ENCODE measurements around the gene SH3BP5.
A peak's percentile ranks its signal among the peaks of the same experiment; 100 is the strongest.

Gene SH3BP5

DNA sequence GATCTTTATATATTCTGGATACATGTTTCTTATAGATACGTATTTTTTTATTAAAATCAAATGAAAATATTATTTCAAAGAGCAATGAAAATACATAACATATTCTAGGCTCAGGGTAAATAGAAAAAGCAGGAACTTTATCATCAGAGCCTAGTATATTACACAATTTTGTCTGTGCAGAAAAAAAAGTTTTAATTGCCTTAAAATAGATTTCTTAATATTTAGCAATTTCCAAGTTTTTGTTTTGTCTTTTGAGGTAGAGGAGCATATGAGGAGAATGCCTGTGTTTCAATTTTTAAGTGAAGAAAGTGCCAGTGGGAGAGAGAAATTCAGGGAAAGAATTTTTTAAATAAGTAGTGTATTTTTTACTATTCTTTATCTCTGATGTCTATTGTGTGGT is 115.9 kb downstream of the SH3BP5 start:
- H3K4me1 Mint-ChIP-seq (ENCODE audit: low read depth), result peaks cover 27% of the 10 kb centered on the region
- H3K27me3 Mint-ChIP-seq, result no peaks in the 10 kb centered on the region
- H3K36me3 Mint-ChIP-seq, result peaks cover 23% of the 10 kb centered on the region
- H3K9me3 Mint-ChIP-seq (ENCODE audit: low read depth), result no peaks in the 10 kb centered on the region
- no peak overlapping the region for H3K4me3 Mint-ChIP-seq
- no peak overlapping the region for H3K27ac Mint-ChIP-seq

DNA sequence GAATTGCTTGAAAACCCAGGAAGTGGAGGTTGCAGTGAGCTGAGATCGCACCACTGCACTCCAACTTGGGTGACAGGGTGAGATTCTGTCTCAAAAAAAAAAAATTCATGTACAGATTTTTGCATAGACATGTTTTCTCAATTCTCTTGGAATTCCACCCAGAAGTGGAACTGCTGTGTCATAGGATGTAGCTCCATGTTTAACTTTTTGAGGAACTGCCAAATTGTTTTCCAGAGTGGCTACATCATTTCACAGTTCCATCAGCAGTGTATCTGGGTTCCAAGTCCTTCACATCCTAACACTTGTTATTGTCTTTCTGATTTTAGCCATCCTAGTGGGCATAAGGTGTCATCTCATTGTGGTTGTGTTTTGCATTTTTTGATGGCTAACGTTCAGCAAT is 116.4 kb downstream of the SH3BP5 start:
- peaks cover 23% of the 10 kb centered on the region for H3K36me3 Mint-ChIP-seq
- H3K9me3 Mint-ChIP-seq (ENCODE audit: low read depth), result no peaks in the 10 kb centered on the region
- no peak overlapping the region for H3K27ac Mint-ChIP-seq
- peaks cover 30% of the 10 kb centered on the region for H3K4me1 Mint-ChIP-seq (ENCODE audit: low read depth)
- no peak overlapping the region for H3K4me3 Mint-ChIP-seq
- H3K27me3 Mint-ChIP-seq, result no peaks in the 10 kb centered on the region

DNA sequence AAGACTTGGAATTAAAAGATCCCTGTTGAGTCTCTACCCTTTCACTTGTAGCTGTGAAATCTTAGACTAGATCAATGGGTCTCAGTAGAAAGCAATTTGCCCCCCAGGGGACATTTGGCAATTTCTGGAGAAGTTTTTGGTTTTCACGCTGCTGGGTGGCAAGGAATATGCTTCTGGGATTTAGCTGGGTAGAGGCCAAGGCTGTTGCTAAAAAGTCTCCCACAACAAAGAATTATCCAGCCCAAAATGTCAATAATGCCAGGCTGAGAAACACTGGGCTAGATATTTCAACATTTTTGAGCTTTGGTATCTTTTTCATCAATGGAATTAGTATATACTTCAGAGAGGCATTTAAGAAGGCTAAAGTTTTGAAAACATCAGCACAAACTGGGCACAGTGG is 117.6 kb downstream of the SH3BP5 start:
- Mint-ChIP-seq H3K9me3 (ENCODE audit: low read depth) (no peaks in the 10 kb centered on the region), H3K27me3 (no peaks in the 10 kb centered on the region), H3K4me1 (ENCODE audit: low read depth) (peaks cover 30% of the 10 kb centered on the region), H3K27ac (no peak overlapping the region), H3K4me3 (no peak overlapping the region), H3K36me3 (peaks cover 18% of the 10 kb centered on the region)

DNA sequence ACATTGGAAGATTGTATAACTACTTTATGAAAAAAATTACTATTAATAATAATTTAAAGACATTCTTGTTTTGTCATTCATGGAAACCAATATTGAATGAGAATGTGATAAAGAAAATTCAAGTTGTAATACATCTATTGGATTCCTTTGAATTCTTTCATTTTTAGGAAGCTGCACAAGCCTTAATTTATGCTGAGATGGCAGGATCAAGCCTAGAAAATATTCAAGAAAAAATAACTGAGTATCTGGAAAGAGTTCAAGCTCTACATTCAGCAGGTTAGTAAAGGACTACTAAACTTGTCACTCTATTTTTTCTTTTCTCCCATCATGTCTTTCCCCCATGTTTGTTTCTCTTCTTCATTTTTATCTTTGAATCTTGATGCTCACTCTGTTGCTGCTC is 120.4 kb downstream of the SH3BP5 start:
- no peak overlapping the region for H3K4me3 Mint-ChIP-seq
- peak overlapping the region; percentile 52 for H3K27ac Mint-ChIP-seq
- H3K9me3 Mint-ChIP-seq (ENCODE audit: low read depth), result no peaks in the 10 kb centered on the region
- H3K27me3 Mint-ChIP-seq, result no peaks in the 10 kb centered on the region
- H3K36me3 Mint-ChIP-seq, result peaks cover 10% of the 10 kb centered on the region
- peaks cover 41% of the 10 kb centered on the region for H3K4me1 Mint-ChIP-seq (ENCODE audit: low read depth)

DNA sequence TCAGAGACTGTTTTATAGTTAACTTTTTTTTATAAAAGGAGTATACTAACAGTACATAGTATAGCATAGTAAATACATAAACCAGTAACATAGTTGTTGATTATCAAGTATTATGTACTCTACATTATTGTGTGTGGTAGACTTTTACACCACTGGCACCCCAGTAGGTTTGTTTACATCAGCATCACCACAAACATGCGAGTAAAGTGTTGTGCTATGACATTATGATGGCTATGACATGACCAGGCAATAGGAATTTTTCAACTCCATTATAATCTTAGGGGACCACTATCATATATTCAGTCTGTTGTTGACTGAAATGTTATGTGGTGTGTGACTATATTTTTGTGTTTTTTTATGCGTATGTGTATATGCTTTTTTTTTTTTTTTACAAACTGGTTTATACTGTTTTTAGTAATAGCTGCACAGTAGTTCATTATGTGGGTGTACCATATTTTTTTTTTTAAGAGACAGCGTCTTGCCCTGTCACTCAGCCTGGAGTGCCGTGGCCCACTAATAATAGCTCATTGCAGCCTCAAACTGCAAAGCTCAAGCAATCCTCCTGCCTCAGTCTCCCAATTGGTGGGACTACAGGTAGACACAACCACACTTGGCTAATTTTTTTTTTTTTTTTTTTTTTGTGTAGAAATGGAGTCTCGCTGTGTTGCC is 124.4 kb downstream of the SH3BP5 start:
- no peaks in the 10 kb centered on the region for H3K9me3 Mint-ChIP-seq (ENCODE audit: low read depth)
- H3K27me3 Mint-ChIP-seq, result no peaks in the 10 kb centered on the region
- H3K4me1 Mint-ChIP-seq (ENCODE audit: low read depth), result peaks cover 39% of the 10 kb centered on the region
- peak overlapping the region; percentile 96 for H3K4me3 Mint-ChIP-seq
- no peak overlapping the region for H3K27ac Mint-ChIP-seq
- H3K36me3 Mint-ChIP-seq, result peaks cover 8% of the 10 kb centered on the region

GRCh38 chr3:15206662-15207576 is 125.5 kb downstream of the SH3BP5 start:
- peaks cover 2% of the 10 kb centered on the region for H3K36me3 Mint-ChIP-seq
- H3K27ac Mint-ChIP-seq, result peak overlapping the region; percentile 94
- peak overlapping the region; percentile 96 for H3K4me3 Mint-ChIP-seq
- peaks cover 35% of the 10 kb centered on the region for H3K4me1 Mint-ChIP-seq (ENCODE audit: low read depth)
- H3K27me3 Mint-ChIP-seq, result no peaks in the 10 kb centered on the region
- H3K9me3 Mint-ChIP-seq (ENCODE audit: low read depth), result no peaks in the 10 kb centered on the region

DNA sequence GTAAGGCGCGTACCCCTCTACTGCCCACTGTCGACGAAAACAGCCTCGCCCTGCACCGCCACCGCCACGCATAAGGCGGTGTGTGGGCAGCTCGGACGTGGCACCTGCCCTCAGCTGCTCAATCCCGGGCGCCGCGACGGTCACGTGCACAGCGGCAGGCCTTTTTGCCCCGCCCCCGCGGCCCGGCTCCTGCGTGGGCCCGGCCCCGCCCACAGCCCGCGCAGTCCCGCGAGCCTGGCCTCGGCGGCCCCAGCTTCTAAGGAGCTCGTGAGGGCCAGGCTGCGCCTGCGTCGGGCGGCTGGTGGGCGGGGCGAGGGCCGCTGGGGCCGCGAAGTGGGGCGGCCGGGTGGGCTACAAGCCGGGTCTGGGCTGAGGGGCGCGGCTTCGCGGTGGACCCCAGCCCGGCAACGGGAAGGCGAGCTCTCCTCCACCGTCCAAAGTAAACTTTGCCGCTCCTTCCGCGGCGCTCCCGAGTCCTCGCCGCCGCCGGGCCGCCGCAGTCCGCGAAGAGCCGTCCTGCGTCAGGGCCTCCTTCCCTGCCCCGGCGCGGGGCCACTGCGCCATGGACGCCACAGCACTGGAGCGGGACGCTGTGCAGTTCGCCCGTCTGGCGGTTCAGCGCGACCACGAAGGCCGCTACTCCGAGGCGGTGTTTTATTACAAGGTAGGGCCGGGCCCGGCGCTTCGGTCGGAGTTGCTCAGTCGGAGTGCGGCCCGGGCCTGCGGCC is 126.3 kb downstream of the SH3BP5 start, which contains the start of gene CAPN7:
CAPN7 (plus strand) TSS at position 313 of the 728 bp plus-strand sequence; CDS start at position 563, 250 bp downstream.
- H3K4me1 Mint-ChIP-seq (ENCODE audit: low read depth), result peaks cover 33% of the 10 kb centered on the region
- H3K27me3 Mint-ChIP-seq, result no peaks in the 10 kb centered on the region
- peaks cover 2% of the 10 kb centered on the region for H3K36me3 Mint-ChIP-seq
- peak within 1 kb of the TSS; percentile 94 for H3K27ac Mint-ChIP-seq
- no peaks in the 10 kb centered on the region for H3K9me3 Mint-ChIP-seq (ENCODE audit: low read depth)
- peak within 1 kb of the TSS; percentile 96 for H3K4me3 Mint-ChIP-seq

DNA sequence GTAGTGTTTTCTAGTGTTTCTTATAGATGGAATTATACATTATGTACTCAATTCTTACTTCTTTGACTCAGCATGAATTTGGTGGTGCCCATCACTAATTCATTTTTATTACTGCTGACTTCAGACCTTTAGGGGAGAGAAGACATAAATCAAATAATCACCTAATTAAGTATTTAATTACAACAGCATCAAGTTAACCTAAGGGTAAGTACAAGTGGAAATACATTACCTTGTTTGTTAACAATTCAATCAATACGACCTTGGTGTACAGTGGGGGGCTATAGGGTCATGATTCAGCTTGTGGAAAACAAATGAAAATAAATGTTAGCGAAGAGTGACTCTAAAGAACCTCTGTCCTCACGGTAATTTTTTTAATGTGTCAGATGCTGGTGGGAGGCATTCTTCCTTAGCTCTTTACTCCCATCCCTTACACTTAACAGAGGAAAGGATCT is 126.9 kb downstream of the SH3BP5 start:
- no peaks in the 10 kb centered on the region for H3K9me3 Mint-ChIP-seq (ENCODE audit: low read depth)

More for the DNA sequence above, 126.9 kb downstream of the SH3BP5 start:
- Mint-ChIP-seq H3K36me3 (peaks cover 2% of the 10 kb centered on the region), H3K4me1 (ENCODE audit: low read depth) (peaks cover 30% of the 10 kb centered on the region), H3K27me3 (no peaks in the 10 kb centered on the region), H3K27ac (peak overlapping the region; percentile 92), H3K4me3 (peak overlapping the region; percentile 88)

All from activated naive CD8-positive, alpha-beta T cell (primary cell).